Fibroblast of gingiva (primary cell): Measurements from ENCODE around the gene TMEM145.
A peak's percentile ranks its signal among the peaks of the same experiment; 100 is the strongest.
"Not testable (repeated sequence)": the region's sequence is repeated elsewhere in the genome, so short reads cannot be mapped to it uniquely, and the experiment has no call there.

Experiments
- DNase-seq: peaks from one replicate; pipeline ENCODE4 v3.0.0-alpha.2; 2011; ENCODE audit warnings: low read depth

The TMEM145 gene

DNA sequence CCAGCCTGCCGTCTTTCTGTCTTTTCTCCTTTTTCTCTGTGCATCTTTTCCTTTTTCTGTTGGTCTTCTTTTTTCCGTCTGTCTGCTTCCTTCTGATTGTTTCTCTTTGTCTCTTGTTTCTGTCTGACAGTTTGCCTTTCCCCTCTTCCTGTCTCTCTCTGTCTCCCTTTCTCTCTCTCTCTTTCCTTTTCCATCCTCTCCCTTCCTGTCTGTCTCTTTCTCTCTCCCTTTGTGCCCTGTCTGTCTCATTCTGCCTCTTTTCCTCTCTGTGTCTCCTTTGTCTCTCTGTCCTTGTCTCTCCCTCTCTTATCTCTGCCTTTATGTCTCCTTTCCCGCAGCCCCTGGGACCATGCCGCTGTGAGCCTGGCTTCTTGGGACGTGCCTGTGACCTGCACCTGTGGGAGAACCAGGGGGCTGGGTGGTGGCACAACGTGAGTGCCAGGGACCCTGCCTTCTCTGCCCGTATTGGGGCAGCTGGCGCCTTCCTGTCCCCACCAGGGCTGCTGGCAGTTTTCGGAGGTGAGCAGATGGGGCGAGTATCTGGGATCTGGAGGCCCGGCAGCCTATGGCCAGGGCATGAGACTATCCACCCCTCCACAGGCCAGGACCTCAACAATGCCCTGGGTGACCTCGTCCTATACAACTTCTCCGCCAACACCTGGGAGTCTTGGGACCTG, 21.7 kb downstream of the TMEM145 start:
- DNase-seq: no peak

DNA sequence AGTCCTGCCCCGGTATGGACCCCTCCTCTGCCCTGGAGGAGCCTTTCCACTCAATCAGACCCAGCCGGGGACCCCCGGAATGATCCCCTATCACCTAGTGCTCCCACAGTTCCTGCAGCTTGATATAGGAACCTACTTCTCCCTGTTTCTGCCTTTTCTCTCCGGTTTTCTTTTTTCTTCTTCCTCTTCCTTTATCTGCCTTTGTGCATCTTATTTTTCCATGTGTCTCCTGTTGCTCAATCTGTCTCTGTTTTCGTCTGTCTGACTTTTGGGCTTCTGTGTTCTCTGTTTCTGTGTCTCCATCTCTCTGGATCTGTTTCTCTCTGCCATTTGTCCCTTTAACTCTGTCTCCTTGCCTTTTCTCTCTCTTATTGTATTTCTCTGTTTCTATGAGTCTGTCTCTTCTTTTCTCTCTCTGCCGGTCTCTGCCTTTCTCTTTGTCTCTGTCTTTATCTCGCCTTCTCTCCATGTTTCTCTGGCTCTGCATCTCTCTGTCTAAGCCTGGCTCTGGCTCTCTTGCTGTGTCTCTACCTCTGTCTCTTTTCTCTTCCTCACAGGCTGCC, 22.3 kb downstream of the TMEM145 start:
- DNase-seq: no peak

DNA sequence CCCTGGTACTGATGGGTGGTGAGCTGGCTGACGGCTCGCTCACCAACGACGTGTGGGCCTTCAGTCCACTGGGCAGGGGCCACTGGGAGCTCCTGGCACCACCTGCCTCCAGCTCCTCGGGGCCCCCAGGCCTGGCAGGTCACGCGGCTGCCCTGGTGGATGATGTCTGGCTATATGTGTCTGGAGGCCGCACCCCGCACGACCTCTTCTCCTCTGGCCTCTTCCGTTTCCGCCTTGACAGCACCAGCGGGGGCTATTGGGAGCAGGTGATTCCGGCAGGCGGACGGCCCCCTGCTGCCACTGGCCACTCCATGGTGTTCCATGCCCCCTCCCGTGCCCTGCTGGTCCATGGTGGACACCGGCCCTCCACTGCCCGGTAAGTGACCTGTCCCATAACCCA, 22.9 kb downstream of the TMEM145 start:
- no peak for DNase-seq

DNA sequence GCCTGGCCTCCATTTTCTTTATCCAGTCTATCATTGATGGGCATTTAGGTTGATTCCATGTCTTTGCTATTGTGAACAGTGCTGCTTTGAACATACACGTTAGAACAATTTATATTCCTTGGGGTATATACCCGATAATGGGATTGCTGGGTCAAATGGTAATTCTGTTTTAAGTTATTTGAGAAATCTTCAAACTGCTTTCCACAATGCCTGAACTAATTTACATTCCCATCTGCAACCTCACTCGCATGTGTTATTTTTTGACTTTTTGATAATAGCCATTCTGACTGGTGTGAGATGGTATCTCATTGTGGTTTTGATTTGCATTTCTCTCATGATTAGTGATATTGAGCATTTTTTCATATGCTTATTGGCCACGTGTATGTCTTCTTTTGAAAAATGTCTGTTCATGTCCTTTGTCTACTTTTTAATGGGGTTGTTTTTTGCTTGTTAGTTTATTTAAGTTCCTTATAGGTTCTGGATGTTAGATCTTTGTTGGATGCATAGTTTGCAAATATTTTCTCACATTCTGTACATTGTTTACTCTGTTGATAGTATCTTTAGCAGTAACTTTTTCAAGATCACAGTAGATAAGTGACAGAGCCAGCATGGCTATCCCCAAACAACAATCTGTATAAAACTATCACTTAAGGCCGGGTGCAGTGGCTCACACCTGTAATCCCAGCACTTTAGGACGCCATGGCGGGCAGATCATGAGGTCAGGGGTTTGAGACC, 26.2 kb downstream of the TMEM145 start:
- DNase-seq: not testable (repeated sequence)

DNA sequence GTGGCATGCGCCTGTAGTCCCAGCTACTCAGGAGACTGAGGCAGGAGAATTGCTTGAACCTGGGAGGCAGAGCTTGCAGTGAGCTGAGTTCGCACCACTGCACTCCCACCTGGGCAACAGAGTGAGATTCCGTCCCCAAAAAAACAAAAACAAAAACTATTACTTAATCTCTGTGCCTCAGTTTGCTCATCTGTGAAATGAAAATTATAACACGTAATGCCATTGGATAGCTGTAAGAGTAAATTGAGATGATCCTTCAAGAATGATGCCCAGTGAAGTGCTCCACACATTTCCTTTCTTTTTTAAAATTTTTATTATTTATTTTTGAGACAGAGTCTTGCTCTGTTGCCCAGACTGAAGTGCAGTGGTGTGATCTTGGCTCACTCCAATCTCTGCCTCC, 26.8 kb downstream of the TMEM145 start:
- not testable (repeated sequence) for DNase-seq

DNA sequence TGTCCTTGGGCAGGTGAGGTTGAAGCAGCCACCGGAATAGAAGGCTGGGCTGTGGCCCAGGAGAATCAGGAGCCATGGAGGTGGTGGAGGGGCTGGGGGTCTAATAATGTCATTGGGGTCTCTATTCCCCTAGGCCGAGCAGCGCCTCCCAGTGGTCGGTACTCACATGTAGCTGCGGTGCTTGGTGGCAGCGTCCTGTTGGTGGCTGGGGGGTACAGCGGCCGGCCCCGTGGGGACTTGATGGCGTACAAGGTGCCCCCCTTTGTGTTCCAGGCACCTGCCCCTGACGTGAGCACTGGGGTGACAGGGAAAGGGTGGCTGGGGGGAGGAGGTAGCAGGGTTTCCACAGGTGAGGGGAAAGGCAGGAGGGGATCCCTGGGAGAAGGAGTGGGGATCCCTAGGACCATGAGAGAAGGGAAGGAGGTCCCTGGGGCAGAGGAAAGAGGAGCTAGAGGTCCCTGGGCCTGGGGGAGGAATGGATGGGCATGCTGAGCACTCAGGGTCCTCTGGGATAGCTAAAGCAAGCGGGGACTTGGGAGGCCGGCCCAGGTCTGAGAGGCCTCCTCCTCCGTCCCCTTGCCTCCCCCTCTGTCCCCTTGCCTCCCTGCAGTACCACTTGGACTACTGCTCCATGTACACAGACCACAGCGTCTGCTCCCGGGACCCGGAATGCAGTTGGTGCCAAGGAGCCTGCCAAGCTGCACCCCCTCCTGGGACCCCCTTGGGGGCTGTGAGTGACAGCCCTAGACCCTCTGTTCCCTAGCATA, 30.4 kb downstream of the TMEM145 start:
- DNase-seq: no peak

DNA sequence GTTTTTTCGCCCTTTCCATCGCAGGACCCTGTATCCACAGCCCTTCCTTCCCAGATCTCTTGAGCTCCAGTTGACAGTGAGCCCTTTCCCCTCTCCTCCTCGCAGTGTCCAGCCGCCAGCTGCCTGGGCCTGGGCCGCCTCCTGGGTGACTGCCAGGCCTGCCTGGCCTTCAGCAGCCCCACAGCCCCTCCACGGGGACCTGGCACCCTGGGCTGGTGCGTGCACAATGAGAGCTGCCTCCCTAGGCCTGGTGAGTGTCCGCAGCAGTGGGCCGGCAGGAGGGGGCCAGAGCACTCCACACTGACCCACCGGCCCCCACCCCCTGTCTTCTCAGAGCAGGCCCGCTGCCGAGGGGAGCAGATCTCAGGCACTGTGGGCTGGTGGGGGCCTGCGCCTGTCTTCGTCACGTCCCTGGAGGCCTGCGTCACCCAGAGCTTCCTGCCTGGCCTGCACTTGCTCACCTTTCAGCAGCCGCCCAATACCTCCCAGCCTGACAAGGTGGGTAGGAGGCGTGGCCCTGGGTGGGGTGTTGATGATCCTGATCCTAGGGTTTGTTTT, 31.3 kb downstream of the TMEM145 start:
- DNase-seq: no peak

DNA sequence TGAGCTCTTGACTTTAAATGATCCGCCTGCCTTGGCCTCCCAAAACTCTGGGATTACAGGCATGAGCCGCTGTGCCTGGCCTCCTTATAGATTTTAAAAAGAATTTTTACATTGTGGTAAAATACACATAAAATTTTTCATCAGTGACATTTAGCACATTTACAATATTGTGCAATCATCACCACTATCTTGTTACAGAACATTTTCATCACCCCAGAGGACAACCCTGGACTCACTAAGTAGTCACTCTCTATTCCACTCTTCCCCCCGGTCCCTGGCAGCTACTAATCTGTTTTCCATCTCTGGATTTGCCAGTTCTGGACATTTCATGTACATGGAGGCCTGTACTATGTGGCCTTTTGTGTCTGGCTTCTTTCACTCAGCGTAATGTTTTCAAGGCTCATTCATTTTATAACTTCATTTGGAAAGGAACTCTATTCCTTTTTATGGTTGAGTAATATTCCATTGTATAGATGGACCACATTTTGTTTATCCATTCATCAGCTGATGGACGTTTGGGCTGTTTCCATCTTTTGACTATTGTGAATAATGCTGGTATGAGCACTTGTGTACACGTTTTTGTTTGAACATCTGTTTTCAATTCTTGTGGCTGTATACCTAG, 32.2 kb downstream of the TMEM145 start:
- DNase-seq: peak; percentile 84

DNA sequence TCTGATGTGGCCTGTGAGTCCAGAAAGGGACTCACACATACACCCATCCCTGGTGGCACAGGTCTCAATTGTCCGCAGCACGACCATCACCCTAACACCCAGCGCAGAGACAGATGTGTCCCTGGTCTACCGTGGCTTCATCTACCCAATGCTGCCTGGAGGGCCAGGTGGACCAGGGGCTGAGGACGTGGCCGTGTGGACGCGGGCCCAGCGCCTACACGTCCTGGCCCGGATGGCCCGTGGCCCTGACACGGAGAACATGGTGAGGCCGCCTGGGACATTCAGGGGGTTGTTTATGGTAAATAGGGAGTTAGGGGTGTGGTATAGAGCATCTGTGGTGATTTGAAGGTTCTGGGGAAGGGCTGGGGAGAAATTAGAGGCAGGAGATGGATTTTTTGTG, 35.1 kb downstream of the TMEM145 start:
- no peak for DNase-seq

DNA sequence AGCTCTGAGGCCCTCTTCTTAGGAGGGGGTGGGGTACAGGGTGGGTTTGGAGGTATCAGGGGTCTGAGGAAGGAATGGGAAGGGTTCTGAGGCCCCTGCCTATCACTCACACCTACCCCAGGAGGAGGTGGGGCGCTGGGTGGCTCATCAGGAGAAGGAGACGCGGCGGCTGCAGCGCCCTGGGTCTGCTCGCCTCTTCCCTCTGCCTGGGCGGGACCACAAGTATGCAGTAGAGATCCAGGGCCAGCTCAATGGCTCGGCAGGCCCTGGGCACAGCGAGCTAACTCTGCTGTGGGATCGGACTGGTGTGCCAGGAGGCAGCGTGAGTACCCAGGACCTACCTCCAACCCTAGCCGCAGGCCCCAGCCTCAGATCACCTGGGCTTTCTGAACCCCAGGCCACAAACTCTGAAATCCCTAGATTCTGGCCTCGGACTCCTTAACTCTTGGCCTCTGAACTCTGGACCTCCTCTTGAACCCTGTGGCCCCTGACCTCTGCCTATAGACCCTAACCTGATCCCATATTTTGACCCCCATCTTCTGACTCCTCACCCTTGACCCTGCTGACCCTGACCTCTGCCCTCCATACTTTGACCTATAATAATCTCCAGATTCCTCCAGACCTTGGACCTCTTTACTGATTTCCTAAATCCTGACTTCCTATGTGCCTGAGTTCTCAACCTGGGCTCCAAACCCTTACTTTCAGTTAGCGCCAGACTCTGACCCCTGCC, 36.4 kb downstream of the TMEM145 start:
- no peak for DNase-seq

DNA sequence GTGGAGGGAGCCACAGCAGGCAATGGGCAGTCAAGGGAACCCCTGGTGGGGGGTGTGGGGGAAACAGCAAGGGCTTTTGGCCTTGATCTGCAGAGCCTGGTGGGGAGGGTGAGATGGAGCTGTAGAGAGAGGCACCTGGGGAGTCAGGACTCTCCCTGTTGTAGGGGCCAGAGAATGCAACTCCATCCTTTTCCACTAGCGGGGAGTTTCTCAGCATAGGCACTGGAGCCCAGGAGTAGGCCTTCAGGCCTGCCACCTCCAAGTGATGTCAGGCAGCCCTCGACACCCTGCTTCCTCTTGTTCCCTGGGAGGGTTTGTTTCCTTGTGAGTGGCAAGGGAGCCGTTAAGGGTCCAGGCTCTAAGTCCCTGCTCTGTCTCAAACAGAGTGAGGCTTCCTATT, 37.3 kb downstream of the TMEM145 start:
- no peak for DNase-seq

DNA sequence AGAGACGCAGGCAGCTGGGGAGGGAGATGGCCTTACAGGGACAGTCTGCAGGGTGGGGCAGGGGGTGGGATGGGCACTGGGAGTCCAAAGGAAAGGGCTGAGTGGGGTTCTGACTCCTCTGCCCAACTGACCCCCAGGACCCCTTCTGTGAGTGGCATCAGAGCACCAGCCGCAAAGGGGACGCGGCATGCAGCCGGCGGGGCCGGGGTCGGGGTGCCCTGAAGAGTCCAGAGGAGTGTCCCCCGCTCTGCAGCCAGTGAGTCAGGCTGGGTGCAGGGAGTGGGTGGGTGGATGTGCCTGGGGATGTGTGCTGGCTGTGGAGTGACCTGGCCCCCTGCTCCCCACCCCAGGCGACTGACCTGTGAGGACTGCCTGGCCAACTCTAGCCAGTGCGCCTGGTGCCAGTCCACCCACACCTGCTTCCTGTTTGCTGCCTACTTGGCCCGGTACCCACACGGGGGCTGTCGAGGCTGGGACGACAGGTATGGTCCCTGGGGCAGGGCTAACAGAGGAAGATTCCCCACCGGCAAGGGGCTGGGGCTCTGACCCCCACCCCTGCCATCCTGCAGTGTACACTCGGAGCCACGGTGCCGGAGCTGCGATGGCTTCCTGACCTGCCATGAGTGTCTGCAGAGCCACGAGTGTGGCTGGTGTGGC, 38.1 kb downstream of the TMEM145 start:
- no peak for DNase-seq

DNA sequence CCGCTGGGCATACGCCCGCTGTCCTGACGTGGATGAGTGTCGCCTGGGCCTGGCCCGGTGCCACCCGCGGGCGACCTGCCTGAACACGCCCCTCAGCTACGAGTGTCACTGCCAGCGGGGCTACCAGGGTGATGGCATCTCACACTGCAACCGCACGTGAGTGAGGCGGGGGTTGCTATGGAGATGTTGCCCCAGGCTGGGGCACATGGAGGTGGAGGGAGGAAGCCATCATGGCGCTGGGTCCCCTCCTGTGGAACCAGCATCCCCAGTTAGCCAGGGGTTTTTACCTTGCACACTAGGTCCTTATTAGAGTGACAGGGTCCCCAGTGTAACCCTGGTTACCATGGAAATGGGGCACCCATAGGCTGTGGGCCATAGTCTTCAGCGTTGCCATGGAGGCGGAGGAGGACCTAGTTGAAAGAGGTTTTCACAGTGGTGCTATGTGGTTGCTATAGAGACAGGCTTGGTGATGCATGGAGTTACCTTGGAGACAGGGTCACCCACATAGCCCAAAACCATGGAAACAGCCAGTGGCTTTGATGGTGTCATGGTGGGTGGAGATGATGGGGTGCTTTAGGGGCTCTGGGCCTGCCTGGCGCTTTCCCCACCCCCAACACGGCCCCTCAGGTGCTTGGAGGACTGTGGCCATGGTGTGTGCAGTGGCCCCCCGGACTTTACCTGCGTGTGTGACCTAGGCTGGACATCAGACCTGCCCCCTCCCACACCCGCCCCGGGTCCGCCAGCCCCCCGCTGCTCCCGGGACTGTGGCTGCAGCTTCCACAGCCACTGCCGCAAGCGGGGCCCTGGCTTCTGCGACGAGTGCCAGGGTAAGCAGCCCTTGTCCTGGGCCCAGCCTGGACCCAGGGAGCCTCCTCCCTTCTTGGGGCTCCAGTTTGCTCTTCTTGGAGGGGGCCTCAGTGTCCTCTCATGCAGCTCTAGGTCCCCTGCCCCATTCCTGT, 39.5 kb downstream of the TMEM145 start:
- no peak for DNase-seq

DNA sequence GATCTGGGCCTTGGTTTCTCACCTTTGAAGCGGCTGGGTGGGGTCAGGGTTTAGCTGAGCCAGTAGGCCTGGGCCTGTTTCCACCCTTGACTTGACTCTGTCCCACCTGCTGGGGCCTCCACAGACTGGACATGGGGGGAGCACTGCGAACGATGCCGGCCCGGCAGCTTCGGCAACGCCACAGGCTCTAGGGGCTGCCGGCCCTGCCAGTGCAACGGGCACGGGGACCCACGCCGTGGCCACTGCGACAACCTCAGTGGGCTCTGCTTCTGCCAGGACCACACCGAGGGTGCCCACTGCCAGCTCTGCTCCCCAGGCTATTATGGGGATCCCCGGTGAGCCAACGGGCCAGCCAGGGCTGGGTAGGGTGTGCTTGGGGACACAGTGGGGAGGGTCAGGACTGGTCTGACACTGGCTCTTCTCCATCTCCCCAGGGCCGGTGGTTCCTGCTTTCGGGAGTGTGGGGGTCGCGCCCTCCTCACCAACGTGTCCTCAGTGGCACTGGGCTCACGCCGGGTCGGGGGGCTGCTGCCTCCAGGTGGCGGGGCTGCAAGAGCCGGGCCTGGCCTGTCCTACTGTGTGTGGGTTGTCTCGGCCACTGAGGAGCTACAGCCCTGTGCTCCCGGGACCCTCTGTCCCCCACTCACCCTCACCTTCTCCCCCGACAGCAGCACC, 40.4 kb downstream of the TMEM145 start:
- no peak for DNase-seq

DNA sequence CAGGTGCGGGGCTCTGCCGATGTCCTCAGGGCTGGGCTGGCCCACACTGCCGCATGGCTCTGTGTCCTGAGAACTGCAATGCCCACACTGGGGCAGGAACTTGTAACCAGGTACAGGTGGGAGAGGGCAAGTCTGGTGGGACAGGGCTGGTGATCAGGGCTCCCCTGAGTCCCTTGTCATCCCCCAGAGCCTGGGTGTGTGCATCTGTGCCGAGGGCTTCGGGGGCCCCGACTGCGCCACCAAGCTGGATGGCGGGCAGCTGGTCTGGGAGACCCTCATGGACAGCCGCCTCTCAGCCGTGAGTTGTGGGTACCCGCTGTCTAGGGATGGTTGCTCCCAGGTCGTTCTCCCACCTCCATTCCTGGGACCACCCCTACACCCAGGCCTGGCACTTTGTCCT, 42.8 kb downstream of the TMEM145 start:
- no peak for DNase-seq

DNA sequence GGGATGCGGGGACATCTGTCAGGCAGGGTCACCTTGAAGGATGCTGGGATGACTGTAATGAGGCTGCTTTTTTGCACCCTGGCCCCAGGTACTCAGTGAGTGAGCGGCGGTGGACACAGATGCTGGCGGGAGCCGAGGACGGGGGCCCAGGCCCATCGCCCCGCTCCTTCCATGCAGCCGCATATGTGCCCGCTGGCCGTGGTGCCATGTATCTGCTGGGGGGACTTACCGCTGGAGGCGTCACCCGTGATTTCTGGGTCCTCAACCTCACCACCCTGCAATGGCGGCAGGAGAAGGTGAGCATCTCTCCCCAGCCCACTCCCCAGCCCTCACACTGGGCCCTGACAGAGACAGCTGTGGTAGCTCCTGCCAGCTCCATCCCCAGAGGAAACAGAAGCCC, 43.6 kb downstream of the TMEM145 start:
- DNase-seq: no peak

DNA sequence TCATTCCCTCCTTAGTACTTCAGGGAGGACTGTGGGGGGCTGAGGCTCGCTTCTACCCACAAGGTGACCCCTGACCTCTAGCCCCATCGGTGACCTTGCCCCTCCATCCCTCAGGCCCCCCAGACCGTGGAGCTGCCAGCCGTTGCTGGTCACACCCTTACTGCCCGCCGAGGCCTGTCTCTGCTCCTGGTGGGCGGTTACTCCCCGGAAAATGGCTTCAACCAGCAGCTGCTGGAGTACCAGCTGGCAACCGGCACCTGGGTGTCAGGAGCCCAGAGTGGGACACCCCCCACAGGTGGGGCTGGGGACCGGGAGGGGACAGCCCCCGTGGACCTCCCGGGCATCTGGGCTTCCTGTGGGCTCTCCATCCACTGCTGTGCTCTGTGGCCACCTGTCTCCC, 44.2 kb downstream of the TMEM145 start:
- DNase-seq: no peak

DNA sequence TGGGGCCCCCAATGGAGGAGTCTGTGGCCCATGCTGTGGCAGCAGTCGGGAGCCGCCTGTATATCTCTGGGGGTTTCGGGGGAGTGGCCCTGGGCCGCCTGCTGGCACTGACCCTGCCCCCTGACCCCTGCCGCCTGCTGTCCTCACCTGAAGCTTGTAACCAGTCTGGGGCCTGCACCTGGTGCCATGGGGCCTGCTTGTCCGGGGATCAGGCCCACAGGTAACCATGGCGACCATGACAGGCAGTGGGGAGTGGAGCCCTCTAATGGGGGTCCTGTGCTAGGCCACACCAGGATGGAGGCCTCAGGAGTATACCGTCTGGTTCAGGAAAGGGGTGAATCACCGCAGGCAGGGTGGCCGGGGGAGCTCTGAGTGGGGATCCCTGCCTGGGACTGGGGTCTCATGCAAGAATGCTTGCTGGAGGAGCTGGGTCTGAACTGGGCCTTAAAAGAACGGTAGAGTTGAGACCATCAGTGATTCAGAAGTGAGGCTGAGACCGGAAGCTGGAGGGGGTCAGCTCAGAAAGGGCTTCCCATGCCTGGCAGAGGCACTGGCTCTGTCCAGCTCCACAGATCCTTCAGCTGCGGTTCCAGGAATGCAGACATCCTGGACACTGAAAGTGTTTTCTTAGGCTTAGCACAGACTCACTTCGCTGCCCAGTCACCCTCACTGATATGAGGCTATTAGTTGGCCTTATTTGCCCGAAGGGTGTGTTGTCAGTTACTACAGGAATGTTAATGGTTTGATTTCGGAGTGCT, 47.9 kb downstream of the TMEM145 start:
- no peak for DNase-seq
